Measurements from ENCODE around the gene SNX24. TPM values are rescaled to one million over a fixed set of nuclear protein-coding genes. Genes with fewer than 3 reads are reported as not detected.

Gene SNX24
- total RNA-seq, 1 donor from 2014 or later: 13.6 TPM

DNA sequence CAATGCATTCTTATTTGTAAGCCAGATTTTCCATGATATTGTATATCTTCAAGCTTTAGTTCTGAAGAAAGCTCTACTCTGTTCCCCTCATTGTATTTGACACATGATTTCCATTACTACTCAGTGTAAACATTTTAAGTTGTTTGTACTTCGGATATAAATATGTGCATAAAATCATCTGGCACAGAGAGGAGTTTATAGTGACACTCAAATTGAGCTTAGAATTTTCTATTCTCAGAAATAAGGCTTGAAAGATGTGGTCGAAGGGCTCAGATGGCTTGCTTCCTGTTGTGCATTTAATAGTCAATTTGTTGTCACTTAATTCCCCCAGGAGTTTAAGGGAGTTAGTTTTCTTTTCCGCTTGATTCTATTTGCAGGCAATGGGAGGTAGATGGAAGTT is 102.4 kb downstream of the SNX24 start:
- Mint-ChIP-seq H3K4me1 (ENCODE audit: unreplicated experiment) (peaks cover 15% of the 10 kb centered on the region), H3K27me3 (no peaks in the 10 kb centered on the region), H3K4me3 (no peak overlapping the region), H3K9me3 (no peaks in the 10 kb centered on the region), H3K36me3 (peaks cover 6% of the 10 kb centered on the region), H3K27ac (no peak overlapping the region)
- TF ChIP-seq CTCF (conservative IDR thresholded peaks at IDR 0.05): no peak
- DNase-seq (ENCODE audit: extremely low spot score, unreplicated experiment): no peak

GRCh38 chr5:122948319-122948718 is 102.9 kb downstream of the SNX24 start:
- H3K27ac Mint-ChIP-seq: no peak overlapping the region
- H3K27me3 Mint-ChIP-seq: no peaks in the 10 kb centered on the region
- H3K36me3 Mint-ChIP-seq: peaks cover 6% of the 10 kb centered on the region
- no peaks in the 10 kb centered on the region for H3K9me3 Mint-ChIP-seq
- H3K4me3 Mint-ChIP-seq: no peak overlapping the region
- H3K4me1 Mint-ChIP-seq (ENCODE audit: unreplicated experiment): peaks cover 11% of the 10 kb centered on the region
- no peak for TF ChIP-seq CTCF (conservative IDR thresholded peaks at IDR 0.05)
- DNase-seq (ENCODE audit: extremely low spot score, unreplicated experiment): no peak

DNA sequence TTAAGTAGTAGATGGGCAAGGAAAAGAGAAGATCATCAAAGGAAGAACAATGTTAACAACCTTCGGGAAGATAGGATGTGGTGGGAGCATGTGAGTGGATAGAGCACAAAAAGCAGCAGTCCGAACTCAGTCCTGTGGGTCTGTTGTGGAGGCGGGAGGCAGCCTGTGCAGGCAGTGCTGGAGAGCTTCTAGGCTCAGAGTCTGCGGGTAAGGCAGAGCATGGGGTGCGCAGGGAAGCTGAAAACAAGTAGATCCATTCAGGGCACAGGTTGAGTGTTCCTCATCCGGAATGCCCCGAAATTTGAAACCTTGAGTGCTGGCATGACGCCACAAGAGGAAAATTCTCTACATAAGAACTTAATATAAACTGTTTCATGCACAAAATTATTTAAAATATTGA is 106.2 kb downstream of the SNX24 start:
- H3K9me3 Mint-ChIP-seq: no peaks in the 10 kb centered on the region
- H3K27ac Mint-ChIP-seq: no peak overlapping the region

DNA sequence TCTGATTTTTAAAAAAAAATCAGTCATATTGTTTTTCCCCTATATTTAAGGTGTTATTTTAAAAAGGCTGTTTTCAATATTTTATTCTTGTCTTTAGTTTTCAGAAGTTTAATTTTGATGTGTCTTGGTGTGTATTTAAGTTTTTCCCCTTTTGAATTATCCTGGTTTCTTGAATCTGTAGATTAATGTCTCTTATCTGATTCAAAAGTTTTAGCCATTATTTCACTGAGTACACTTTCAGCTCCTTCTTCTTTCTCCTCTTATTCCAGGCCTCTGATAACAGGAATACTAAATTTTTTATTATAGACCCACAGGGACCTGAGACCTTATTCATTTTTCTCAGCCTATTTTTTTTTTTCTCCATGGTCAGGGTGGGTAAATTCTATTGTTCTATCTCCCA is 109.3 kb downstream of the SNX24 start:
- Mint-ChIP-seq H3K27ac (no peak overlapping the region), H3K4me1 (ENCODE audit: unreplicated experiment) (peaks cover 4% of the 10 kb centered on the region), H3K9me3 (peaks cover 9% of the 10 kb centered on the region), H3K27me3 (no peaks in the 10 kb centered on the region), H3K4me3 (no peak overlapping the region), H3K36me3 (peaks cover 9% of the 10 kb centered on the region)
- TF ChIP-seq CTCF (conservative IDR thresholded peaks at IDR 0.05): no peak
- no peak for DNase-seq (ENCODE audit: extremely low spot score, unreplicated experiment)

More for the DNA sequence above, 106.2 kb downstream of the SNX24 start:
- no peaks in the 10 kb centered on the region for H3K27me3 Mint-ChIP-seq
- no peak for TF ChIP-seq CTCF (conservative IDR thresholded peaks at IDR 0.05)
- peaks cover 8% of the 10 kb centered on the region for H3K4me1 Mint-ChIP-seq (ENCODE audit: unreplicated experiment)
- DNase-seq (ENCODE audit: extremely low spot score, unreplicated experiment): no peak
- H3K4me3 Mint-ChIP-seq: no peak overlapping the region
- H3K36me3 Mint-ChIP-seq: peaks cover 2% of the 10 kb centered on the region

DNA sequence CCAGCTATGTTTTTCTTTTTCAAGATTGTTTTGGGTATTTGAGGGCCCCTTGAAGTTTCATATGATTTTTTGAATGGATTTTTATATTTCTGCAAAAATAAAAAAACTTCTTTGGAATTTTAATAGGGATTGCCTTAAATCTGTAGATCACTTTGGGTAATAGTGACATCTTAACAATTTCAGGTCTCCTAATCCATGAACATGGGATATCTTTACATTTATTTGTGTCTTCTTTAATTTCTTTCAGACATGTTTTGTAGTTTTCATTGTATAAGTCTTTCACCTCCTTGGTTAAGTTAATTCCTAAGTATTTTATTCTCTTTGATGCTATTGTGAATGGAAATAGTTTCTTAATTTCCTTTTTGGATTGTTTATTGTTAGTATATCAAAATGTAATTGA is 112.0 kb downstream of the SNX24 start:
- Mint-ChIP-seq H3K27ac (no peak overlapping the region), H3K4me3 (no peak overlapping the region), H3K9me3 (peaks cover 9% of the 10 kb centered on the region), H3K27me3 (no peaks in the 10 kb centered on the region), H3K4me1 (ENCODE audit: unreplicated experiment) (peaks cover 8% of the 10 kb centered on the region), H3K36me3 (peaks cover 9% of the 10 kb centered on the region)
- DNase-seq (ENCODE audit: extremely low spot score, unreplicated experiment): no peak
- no peak for TF ChIP-seq CTCF (conservative IDR thresholded peaks at IDR 0.05)

All from type B pancreatic cell (in vitro differentiated cells).